Vagina (tissue), 2 donors: ENCODE data around the gene MPRIP. TPM values are rescaled to one million over a fixed set of nuclear protein-coding genes. Genes with fewer than 3 reads are reported as not detected.

Experiments
- DNase-seq, 2 donors: peaks; one replicate each; pipeline ENCODE4 v3.0.0-alpha.2; 2017; ENCODE audit errors: extremely low spot score in 2 of 2
- H3K27ac ChIP-seq: fragments of 200-600 bp; sonication (generic); one replicate; pipeline ENCODE4 v1.5.1; 2019
- H3K27me3 ChIP-seq: fragments of 200-600 bp; sonication (generic); one replicate; pipeline ENCODE4 v1.5.1; 2019
- H3K36me3 ChIP-seq, 2 donors: fragments of 200-600 bp; sonication (generic); one replicate each; pipeline ENCODE4 v1.5.1; 2017 to 2019
- H3K4me1 ChIP-seq: fragments of 200-600 bp; sonication (generic); one replicate; pipeline ENCODE4 v1.5.1; 2019
- H3K4me3 ChIP-seq, 2 donors: fragments of 200-600 bp; sonication (generic); 1 replicate in 1 of 2; 2 replicates in 1 of 2; pipeline ENCODE4 v1.5.1; 2016 to 2019
- H3K9me3 ChIP-seq: fragments of 200-600 bp; sonication (generic); one replicate; pipeline ENCODE4 v1.5.1; 2019
- CTCF ChIP-seq, 3 experiments: fragments of 450-650 bp in 2 of 3; fragments of 200-600 bp in 1 of 3; sonication (generic) in 1 of 3; IDR thresholded peaks; one replicate each; pipeline ENCODE4 v1.5.1; 2017 to 2019; ENCODE audit warnings: antibody characterized with exemption in 3 of 3, mild to moderate bottlenecking in 2 of 3, moderate library complexity in 2 of 3
- POLR2A ChIP-seq, 2 donors: fragments of 450-650 bp; IDR thresholded peaks; one replicate each; pipeline ENCODE4 v1.6.1; 2017; ENCODE audit warnings: antibody characterized with exemption in 2 of 2, mild to moderate bottlenecking in 2 of 2, moderate library complexity in 2 of 2
- POLR2AphosphoS5 ChIP-seq, 2 donors: sonication (generic); formaldehyde crosslinking; IDR thresholded peaks; one replicate each; pipeline ENCODE4 v1.9.0; 2017; ENCODE audit warnings: antibody characterized with exemption in 2 of 2, mild to moderate bottlenecking in 2 of 2, low read depth in 1 of 2; ENCODE audit not compliant: insufficient read depth in 1 of 2
- intact Hi-C: fragments of 100-400 bp; cut with DNase I; formaldehyde crosslinking; loops from one replicate; pipeline ENCODE4 v1.15.1; 2023
- total RNA-seq: library from RNA; depleted of rRNA; stranded (reverse); fragments of >200 nt; gene quantifications from one replicate; pipeline ENCODE4 v1.2.3, GENCODE V29; 2016

Gene MPRIP
- total RNA-seq, 1 donor from 2014 or later: 202 TPM

GRCh38 chr17:17214646-17215436, 172.6 kb downstream of the MPRIP start:
- H3K27me3 ChIP-seq: no peaks in the 10 kb centered on the region
- TF ChIP-seq POLR2AphosphoS5 (IDR thresholded peaks at IDR 0.05; ENCODE audit: insufficient read depth in 1 of 2, low read depth in 1 of 2): no peak
- TF ChIP-seq CTCF (IDR thresholded peaks at IDR 0.05): no peak
- no peak for TF ChIP-seq POLR2A (IDR thresholded peaks at IDR 0.05)
- no peak for DNase-seq
- intact Hi-C loops: no loop called here
- no peak overlapping the region for H3K4me3 ChIP-seq
- no peaks in the 10 kb centered on the region for H3K9me3 ChIP-seq
- no peaks in the 10 kb centered on the region for H3K4me1 ChIP-seq
- H3K27ac ChIP-seq: no peak overlapping the region
- peaks cover 0 to 70% of the 10 kb centered on the region in 2 donors for H3K36me3 ChIP-seq

- DNase-seq: no peak
- Histone ChIP-seq H3K4me1 (no peaks in the 10 kb centered on the region), H3K9me3 (no peaks in the 10 kb centered on the region), H3K27ac (no peak overlapping the region), H3K27me3 (no peaks in the 10 kb centered on the region), H3K36me3 (peaks cover 0 to 77% of the 10 kb centered on the region in 2 donors), H3K4me3 (no peak overlapping the region)
- intact Hi-C loops: no loop called here
- no peak for TF ChIP-seq POLR2AphosphoS5 (IDR thresholded peaks at IDR 0.05; ENCODE audit: insufficient read depth in 1 of 2, low read depth in 1 of 2)
- TF ChIP-seq POLR2A (IDR thresholded peaks at IDR 0.05): no peak
- no peak for TF ChIP-seq CTCF (IDR thresholded peaks at IDR 0.05)
These were observed 173.3 kb downstream of the MPRIP start for GRCh38 chr17:17215575-17215974.

GRCh38 chr17:17216236-17216635, 174.0 kb downstream of the MPRIP start:
- intact Hi-C loops: no loop called here
- H3K9me3 ChIP-seq: no peaks in the 10 kb centered on the region
- H3K36me3 ChIP-seq: peaks cover 0 to 84% of the 10 kb centered on the region in 2 donors
- no peak for DNase-seq
- H3K4me3 ChIP-seq: no peak overlapping the region
- H3K4me1 ChIP-seq: no peaks in the 10 kb centered on the region
- no peak overlapping the region for H3K27ac ChIP-seq
- no peaks in the 10 kb centered on the region for H3K27me3 ChIP-seq
- no peak for TF ChIP-seq CTCF (IDR thresholded peaks at IDR 0.05)

- H3K4me3 ChIP-seq: no peak overlapping the region
- intact Hi-C loops: no loop called here
- TF ChIP-seq CTCF (IDR thresholded peaks at IDR 0.05) (no peak), POLR2AphosphoS5 (IDR thresholded peaks at IDR 0.05; ENCODE audit: insufficient read depth in 1 of 2, low read depth in 1 of 2) (no peak), POLR2A (IDR thresholded peaks at IDR 0.05) (no peak)
These were observed 174.5 kb downstream of the MPRIP start for GRCh38 chr17:17216776-17217175.

GRCh38 chr17:17217995-17218394, 175.7 kb downstream of the MPRIP start:
- no peak overlapping the region for H3K4me3 ChIP-seq
- DNase-seq: no peak
- H3K9me3 ChIP-seq: no peaks in the 10 kb centered on the region
- TF ChIP-seq CTCF (IDR thresholded peaks at IDR 0.05) (no peak), POLR2AphosphoS5 (IDR thresholded peaks at IDR 0.05; ENCODE audit: insufficient read depth in 1 of 2, low read depth in 1 of 2) (no peak), POLR2A (IDR thresholded peaks at IDR 0.05) (no peak)
- intact Hi-C loops: no loop called here
- H3K27ac ChIP-seq: no peak overlapping the region
- H3K36me3 ChIP-seq: peaks cover 0 to 93% of the 10 kb centered on the region in 2 donors
- no peaks in the 10 kb centered on the region for H3K27me3 ChIP-seq
- no peaks in the 10 kb centered on the region for H3K4me1 ChIP-seq

More at GRCh38 chr17:17216776-17217175, 174.5 kb downstream of the MPRIP start:
- H3K27me3 ChIP-seq: no peaks in the 10 kb centered on the region
- no peak for DNase-seq
- H3K36me3 ChIP-seq: peaks cover 0 to 89% of the 10 kb centered on the region in 2 donors
- no peaks in the 10 kb centered on the region for H3K9me3 ChIP-seq
- no peaks in the 10 kb centered on the region for H3K4me1 ChIP-seq
- H3K27ac ChIP-seq: no peak overlapping the region
